Activated CD4-positive, CD25-positive, alpha-beta regulatory T cell treated with anti-CD3 and anti-CD28 coated beads, Interleukin-2, amount 50 U/mL, for 72 hours (primary cell): Measurements from ENCODE around the gene MTA3.
A peak's percentile ranks its signal among the peaks of the same experiment; 100 is the strongest.
"Not testable (repeated sequence)": the region's sequence is repeated elsewhere in the genome, so short reads cannot be mapped to it uniquely, and the experiment has no call there.

Source experiments
- DNase-seq: peaks from one replicate; pipeline ENCODE4 v3.0.0; 2021

Gene MTA3

DNA sequence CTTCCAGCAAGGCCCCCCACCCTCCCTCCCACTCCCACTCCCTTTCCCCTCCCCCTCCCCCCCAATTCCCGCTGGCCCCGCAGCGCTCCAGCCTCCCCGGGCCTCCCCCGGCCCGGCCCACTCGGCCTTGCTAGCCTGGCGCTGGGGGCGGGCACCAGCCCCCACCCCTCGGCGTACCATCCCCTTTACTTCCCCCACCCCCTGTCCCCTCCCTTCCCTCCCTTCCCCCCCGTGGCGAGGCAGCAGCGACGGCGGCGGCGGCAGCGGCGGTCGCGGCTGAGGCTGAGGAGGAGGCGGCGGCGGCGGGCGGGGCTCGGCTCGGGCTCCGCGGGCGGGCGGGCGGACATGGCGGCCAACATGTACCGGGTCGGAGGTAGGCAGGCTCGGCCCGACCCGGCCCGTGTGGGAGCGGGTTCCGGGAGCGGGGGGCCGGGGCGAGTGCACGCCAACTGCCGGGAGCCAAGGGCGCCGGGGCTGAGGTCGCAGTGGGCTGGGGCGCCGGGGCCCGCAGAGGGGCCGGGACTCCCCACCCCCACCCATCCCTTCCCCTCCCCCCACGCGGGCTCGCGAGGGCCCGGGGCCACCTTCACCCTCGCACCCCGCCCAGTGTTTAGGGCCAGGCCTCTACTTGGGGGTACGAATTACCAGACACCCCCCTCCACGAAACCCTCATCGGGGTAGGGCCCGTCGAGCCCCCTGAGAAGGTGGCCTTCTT is at the start of gene MTA3:
Gene MTA3, plus strand, starts transcription at position 232 of the 715 bp plus-strand sequence. Its CDS starts 114 bp downstream, at position 346.
- DNase-seq = peak; percentile 74

DNA sequence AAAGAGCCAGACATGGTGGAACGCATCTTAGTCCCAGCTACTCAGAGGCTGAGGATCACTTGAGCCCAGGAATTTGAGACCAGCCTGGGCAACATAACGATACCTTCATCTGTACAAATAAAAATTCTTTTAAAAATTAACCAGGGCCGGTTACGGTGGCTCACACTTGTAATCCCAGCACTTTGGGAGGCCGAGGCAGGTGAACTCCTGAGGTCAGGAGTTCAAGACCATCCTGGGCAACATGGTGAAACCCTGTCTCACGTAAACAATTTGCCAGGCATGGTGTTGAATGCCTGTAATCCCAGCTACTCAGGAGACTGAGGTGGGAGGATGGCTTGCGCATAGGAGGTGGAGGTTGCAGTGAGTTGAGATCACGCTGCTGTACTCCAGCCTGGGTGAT is 48.8 kb upstream of the MTA3 start:
- DNase-seq = no peak

DNA sequence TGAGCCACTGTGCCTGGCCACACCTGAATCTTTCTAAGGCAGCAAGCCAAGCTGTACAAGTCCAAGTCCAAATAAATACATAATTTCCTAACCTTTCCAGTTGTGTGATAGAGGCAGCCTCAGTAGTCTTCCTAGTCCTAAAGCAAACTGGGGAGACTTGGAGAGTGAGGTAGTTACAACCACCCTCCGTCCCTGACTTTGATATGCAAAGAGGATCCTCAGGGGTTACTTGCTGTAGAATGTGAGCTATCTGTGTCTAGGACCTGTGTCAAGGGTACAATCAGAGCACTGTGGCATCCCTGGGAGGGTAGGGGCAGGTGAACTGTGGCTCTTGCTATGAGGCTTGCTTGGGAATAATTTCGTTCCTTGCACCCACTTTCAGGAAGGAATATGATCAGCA is 46.4 kb upstream of the MTA3 start:
- DNase-seq = no peak

DNA sequence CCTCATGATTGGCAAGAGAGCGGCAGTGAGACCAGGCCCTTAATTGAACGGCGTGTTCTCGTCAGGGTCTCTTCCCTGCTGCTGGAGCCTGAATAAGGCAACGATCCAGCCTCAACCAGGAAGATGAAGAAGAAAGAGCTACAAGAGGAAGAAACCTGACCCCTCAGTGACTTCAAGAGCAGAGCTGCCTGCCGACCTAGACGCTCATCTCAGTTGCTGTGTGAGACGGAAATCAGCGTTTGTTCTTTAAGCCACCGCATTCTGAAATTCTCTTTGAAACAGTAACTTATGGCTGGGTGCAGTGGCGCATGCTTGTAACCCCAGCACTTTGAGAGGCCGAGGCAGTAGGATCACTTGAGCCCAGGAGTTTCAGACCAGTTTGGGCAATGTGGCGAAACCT is 45.1 kb upstream of the MTA3 start:
- DNase-seq = no peak

DNA sequence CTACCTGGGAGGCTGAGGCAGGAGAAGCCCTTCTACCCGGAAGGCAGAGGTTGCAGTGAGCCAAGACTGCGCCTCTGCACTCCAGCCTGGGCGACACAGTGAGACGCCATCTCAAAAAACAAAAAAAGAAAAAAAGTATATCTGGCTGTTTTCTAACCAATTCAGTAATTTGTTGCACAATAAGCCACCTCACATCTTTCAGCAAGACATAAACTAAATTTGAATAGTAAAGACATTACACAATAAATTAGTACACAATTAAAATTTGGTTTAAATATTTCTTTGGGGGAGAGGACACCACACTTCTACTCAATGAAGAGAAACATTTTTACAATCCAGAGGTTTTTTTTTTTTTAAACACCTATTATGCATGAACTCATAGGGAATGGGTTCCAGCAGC is 36.0 kb upstream of the MTA3 start:
- DNase-seq = no peak

DNA sequence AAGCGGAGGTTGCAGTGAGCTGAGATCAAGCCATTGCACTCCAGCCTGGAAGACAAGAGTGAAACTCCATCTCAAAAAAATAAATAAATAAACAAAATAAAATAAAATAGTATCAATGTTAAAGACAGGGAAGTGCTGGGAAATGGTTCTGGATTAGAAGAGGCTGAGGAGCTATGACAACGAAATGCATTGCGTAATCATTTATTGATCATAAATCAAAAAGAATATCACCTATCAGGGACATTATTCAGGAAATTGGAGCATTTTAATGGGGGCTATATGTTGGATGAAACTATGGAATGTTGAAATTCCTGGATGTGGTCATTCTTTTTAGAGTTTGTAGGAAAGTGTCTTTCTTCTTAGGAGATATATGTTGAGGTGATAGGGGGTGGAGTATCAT is 30.9 kb upstream of the MTA3 start:
- DNase-seq = no peak

DNA sequence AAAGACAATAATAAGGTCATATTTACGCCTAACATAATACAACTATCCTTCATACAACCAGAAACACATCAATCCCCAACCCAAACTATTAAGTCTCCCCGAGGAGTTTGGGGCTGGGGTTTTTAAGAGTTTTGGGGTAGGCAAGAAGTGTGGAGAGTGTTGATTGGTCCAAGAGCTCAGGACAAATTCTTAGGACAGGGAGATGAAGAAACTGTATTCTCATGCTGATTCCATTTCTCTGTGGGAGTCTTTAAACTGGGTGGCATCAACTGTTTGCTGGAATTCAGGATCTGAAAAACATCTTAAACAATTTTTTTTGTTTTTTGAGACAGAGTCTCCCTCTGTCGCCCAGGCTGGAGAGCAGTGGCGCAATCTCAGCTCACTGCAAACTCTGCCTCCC is 25.6 kb upstream of the MTA3 start:
- DNase-seq = no peak

DNA sequence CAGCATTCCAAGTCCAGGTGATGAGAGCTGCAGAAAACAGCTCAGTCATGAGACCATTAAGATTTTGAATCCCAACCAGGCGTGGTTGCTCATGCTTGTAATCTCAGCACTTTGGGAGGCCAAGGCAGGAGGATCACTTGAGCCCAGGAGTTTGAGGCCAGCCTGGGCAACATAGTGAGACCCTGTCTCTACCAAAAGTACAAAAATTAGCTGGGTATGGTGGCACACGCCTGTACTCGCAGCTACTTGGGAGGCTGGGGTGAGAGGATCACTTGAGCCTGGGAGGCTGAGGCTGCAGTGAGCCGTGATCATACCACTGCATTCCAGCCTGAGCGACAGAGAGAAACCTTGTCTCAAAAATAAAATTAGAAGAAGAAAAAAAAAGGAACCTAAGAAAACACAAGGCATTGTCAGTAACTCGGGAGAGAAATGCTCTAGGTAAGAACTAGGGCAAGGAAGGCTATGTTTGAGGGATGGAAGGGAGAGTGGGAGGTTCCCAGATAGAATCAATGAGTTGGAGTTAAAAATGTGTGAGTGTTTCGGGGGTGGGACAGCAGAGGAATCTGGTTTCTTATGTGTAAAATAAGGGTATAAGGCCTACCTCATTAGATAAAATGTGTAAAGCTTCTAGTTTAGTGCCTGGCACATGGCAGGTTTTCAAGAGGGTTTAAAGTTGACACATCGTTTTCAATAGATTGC is 23.3 kb upstream of the MTA3 start:
- no peak for DNase-seq

DNA sequence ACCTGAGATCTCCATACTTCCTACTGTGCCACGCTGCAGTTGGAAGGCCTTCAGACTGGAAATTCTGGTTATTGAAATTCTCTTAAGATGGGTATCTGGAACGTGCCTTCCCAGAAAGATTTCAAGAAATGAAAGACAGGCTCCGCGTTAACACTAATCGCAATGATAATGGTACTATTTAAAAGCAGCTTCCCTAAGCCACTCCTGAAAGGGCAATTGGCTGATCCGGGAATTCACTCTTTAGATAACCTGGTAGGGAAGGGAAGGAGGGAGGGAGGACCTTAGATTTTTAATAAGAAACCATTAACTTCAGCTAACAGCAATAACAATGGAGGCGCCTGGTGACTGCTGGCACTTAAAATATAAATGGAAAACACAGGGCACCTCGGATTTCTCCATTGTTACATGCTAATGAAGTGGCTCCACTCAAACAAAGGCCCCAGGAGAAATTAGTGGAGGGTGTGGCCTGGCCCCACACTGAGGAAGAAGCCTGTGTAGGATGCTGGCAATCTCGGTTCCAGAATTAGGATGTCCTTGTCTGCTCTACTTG is 22.5 kb upstream of the MTA3 start:
- no peak for DNase-seq

DNA sequence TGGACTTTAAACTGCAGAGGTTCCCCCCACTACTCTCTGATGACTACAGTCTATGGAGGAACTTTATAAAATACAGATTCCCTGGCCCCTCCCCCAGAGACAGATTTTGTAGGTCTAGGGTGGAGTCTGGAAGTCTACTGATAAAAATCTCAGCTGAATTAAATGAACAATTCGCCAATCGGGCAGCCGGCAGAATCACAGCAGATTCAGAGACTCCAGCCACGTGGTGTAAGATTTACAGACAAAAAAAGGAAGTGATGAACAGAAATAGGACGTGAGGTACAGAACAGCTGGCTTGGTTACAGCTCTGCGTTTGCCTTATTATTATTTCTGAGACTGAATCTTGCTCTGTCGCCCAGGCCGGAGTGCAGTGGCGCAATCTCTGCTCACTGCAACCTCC is 21.4 kb upstream of the MTA3 start:
- no peak for DNase-seq

DNA sequence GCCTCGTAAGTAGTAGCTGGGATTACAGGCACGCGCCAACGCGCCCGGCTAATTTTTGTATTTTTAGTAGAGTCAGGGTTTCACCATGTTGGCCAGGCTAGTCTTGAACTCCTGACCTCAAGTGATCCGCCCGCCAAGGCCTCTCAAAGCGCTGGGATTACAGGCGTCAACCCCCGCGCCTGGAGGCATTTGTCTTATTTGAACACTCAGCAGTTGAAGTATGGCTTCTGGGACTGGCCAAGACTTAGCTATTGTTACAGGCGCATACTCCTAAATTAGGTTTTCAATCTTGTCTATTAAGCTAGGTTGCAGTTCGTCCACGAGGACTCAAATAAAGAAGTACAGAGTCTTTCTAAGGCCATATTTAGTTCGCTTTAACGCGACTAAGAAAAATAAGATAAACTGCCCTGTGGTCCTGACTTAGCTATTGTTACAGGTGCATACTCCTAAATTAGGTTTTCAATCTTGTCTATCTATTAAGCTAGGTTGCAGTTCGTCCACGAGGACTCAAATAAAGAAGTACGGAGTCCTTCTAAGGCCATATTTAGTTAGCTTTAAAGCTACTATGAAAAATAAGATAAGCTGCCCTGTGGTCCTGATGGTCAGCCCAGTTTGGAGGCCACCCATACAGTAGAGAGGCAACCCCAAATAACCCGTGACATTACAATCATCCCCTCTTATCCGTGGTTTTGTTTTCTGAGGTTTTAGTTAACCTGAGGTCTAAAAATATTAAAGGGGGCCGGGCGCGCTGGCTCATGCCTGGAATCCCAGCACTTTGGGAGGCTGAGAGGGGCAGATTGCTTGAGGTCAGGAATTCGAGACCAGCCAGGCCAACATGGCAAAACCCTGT is 20.8 kb upstream of the MTA3 start:
- DNase-seq = no peak

DNA sequence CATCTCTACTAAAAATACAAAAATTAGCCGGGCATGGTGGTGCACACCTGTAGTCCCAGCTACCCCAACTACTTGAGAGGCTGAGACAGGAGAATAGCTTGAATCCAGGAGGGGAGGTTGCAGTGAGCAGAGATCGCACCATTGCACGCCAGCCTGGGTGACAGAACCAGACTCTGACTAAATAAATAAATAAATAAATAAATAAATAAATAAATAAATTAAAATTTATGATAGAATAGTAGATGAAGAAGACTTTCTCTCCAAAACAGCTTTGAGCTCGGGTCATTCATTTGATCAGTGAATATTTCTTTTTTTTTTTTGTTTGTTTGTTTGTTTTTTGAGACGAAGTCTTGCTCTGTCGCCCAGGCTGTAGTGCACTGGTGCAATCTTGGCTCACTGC is 17.6 kb upstream of the MTA3 start:
- no peak for DNase-seq

DNA sequence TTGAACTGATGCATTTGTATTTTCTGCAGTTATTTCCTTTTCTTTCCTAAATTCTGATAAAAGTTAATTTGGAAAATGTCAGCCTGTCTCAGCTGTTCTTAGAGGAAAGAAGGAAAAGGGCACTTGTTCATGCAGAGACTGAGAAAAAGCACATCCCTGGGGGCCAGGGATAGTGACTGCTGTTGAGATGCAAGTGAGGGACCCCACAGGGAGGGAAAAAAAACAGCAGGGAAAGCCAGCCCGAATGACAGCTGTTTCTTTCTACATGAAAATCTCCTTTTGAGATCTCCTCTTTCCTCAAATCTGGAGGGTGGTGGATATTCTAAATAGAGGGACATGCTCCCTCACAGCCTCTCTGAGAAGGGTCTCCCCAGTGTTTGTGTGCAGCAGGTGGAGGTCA is 14.0 kb upstream of the MTA3 start:
- DNase-seq = no peak

DNA sequence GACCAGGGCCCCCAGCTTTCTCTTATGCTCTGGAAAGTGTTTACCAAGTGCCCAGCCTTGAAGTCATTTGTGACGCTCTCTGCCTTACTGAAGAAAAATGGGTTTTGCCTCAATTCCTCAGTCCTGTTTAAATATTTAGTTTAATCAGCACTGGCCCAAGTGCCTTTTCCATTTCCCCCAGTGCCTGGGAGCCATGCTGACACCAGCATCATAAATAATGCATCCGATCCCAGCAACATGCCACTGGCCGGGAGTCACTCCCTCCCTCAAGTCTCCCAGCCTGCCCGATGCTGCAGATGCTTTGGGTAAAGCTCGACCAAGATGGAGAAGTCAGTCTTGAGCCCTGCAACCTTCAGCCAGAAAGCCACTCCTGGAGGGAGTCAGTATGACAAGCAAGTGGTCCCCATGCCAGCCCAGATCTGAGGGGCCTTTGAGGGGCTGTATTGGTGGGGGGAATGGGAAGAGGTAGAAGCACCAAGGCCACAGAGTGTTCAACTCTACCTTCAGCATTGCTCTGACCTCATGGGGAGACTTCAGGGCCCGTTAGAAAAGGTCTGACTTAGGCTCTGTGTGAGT is 12.0 kb upstream of the MTA3 start:
- DNase-seq = no peak

DNA sequence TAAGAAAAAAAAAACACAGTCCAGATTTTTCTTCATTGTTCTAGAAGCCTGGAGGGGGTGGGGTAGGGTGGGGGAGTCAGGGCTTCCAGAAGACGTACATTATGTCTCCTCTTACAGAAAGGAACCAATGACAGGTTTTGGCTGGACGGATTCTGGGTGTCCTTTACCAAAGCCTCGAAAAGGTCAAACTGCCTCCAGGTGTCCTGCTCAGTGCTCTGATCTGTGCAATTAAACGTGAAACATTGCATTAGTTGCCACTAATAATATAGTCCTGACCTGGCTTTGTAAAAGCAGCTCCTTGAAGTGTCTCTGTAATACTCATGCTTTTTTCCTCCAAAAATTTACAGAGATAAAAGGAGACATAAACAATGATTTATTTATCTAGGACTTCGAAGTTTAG is 11.1 kb upstream of the MTA3 start:
- DNase-seq = no peak

DNA sequence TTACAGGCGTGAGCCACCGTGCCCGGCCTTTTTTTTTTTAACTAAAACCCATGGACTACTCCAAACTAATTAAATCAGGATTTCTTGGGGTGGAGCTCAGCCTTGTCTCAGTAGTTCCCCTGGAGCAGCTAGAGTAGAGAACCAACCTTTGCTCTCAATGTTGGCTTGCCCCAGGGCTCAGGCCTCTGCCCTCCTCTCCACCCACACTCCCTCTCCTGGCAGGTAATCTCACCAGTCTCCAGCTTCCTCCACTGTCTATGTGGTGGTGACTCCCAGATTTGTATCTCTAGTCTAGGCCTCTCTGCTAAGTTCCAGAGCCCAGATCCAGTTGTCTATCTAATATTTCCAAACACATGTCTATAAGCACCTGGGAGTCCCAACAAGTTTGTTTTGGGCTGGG is 9.6 kb upstream of the MTA3 start:
- DNase-seq = no peak

DNA sequence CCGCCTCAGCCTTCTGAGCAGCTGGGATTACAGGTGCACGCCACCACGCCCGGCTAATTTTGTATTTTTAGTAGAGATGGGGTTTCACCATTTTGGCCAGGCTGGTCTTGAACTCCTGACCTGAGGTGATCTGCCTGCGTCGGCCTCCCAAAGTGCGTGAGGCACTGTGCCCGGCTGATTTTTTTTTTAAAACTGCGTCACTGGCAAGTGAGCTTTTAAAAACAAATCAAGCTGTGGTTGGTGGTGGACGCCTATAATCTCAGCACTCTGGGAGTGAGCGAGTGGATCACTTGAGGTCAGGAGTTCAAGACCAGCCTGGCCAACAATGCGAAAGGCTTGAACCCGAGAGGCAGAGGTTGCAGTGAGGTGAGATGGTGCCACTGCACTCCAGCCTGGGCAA is 8.3 kb upstream of the MTA3 start:
- not testable (repeated sequence) for DNase-seq

DNA sequence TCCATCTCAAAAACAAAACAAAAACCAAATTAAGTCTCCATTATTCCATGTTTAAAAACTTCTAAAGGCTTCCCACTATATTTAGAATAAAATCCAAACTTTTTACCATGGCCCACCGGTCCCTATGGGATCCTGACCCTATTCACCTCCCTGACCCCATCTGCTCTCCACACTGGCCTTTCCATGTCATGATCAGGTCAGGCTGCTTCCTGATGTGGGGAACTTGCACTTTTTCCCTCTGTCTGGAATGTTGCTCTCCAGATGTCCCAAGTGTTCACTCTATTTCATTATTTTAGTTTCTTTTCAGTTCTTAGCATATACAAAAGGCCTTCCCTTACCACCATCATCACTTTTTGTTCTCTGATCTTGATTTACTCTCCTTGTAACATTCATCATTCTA is 7.5 kb upstream of the MTA3 start:
- no peak for DNase-seq

DNA sequence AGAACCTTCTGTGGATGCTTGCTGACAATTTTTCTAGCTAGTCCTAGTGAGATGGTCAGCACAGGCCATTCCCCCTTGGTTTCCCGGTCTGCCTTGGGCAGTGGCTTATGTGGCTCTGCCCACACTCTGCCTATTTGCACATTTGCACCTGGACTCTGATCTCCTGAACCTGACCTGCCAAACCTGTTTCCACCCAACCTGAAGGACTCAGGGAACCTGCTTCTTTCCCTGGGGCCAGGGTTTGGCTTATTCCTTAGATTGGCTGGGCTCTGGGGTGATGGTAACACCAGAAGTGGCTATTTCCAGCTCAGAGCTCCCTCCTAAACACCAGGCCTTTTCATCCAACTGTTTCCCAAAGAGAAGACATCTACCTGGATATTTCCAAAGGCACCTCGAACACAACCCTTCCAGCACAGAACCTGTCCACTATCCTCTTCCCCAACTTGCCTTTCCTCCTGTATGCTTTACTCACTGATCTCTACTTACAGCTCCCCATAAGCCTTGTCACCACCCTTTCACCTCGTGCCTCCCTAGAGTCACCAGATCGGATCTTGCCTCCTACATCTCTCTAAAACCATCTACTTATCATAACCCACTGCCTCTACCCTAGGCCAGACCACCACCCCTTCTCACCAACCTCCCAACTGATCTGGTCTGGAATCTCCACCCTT is 5.8 kb upstream of the MTA3 start:
- DNase-seq = no peak

DNA sequence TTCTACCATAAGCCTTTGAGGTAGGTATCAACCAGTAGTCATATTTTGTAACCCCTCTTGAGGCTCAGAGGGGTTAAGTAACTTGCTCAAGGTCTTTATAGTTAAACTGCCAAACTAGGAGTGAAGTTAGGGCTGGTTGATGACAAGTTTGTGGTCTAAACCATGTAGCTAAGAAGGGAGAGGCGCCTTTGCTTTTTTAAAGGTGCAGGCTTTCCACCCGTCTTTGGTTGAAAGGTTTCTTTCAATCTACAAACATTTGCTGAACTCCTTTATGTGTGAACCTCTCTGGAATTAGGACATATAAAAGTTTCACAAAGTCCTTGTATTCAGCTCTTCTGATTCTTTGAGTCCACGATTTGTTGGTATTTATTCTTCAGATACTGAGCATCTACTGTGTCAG is 2.4 kb upstream of the MTA3 start:
- no peak for DNase-seq

DNA sequence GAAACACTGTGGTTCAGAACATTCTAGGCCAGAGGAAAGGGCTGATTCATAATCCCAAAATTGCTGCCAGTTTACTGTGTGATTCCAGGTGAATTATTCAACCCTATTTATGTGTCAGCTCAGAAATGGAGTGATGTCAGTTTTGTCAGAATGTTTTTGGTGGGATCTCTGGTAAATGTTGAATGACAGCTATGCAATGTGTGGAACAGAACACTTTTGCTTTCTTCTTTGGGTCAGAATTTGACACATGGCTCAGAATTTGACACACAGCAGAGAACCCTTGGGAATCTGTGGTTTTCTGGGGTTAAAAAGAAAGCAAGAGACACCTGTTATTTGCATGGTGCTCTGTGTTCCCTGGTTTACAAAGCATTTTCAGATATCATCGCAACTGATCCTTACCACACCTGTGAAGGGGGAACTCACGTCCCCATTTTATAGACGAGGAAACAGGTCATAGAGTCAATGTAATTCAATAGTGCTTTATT is 1.6 kb upstream of the MTA3 start:
- DNase-seq = no peak

DNA sequence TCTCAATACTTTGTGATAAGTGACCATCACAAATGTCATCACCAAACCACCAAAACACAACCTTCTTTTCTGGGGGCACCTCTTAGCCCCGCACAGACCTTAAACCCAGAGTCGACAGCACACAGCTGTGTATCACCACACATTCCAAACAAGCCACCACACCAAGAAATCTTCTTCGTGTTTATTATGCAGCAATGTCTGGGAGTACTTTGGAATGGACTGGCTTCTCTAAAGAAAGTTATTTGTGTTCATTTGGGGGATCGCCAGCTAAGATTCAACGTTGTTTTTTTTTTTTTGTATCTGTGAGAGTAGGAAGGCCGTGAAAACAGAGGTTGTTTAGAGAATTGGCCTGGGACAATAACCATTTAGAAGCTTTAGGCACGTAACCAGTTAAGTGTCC is 1.1 kb upstream of the MTA3 start:
- no peak for DNase-seq
